Glutamatergic neuron (in vitro differentiated cells): ENCODE data around the gene LRRC7. TPM values are rescaled to one million over a fixed set of nuclear protein-coding genes. Genes with fewer than 3 reads are reported as not detected.

ENCODE experiments used
- DNase-seq: peaks from one replicate; pipeline ENCODE4 v3.0.0; 2022
- H3K27ac Mint-ChIP-seq: one replicate; pipeline ENCODE4 v1.8.0; 2020; ENCODE audit warnings: mild to moderate bottlenecking, mixed read lengths, inconsistent platforms; ENCODE audit not compliant: unreplicated experiment
- H3K27me3 Mint-ChIP-seq: one replicate; pipeline ENCODE4 v1.8.0; 2020; ENCODE audit warnings: mild to moderate bottlenecking, moderate library complexity, mixed read lengths, inconsistent platforms; ENCODE audit not compliant: unreplicated experiment
- H3K36me3 Mint-ChIP-seq: one replicate; pipeline ENCODE4 v1.8.0; 2020; ENCODE audit warnings: mild to moderate bottlenecking, mixed read lengths, inconsistent platforms; ENCODE audit not compliant: unreplicated experiment
- H3K4me1 Mint-ChIP-seq: one replicate; pipeline ENCODE4 v1.8.0; 2020; ENCODE audit warnings: mild to moderate bottlenecking, low read depth, mixed read lengths, inconsistent platforms; ENCODE audit not compliant: unreplicated experiment
- H3K4me3 Mint-ChIP-seq: one replicate; pipeline ENCODE4 v1.8.0; 2020; ENCODE audit warnings: mild to moderate bottlenecking, mixed read lengths, inconsistent platforms; ENCODE audit not compliant: unreplicated experiment
- H3K9me3 Mint-ChIP-seq: one replicate; pipeline ENCODE4 v1.8.0; 2020; ENCODE audit warnings: mild to moderate bottlenecking, moderate library complexity, mixed read lengths, inconsistent platforms; ENCODE audit not compliant: unreplicated experiment
- CTCF ChIP-seq: fragments of 200-600 bp; sonication (generic); IDR thresholded peaks from one replicate; pipeline ENCODE4 v1.5.0; 2021; ENCODE audit not compliant: partially characterized antibody, unreplicated experiment
- total RNA-seq: library from RNA; stranded (reverse); fragmentation: NEBNext Ultra II Directional; extraction: Animal tissue kit (Norgen Biotek cat#: 25700); gene quantifications from one replicate; pipeline ENCODE4 v1.2.1, GENCODE V29; 2021; ENCODE audit not compliant: unreplicated experiment

Gene LRRC7
- total RNA-seq, 1 donor from 2014 or later, result 19.1 TPM

DNA sequence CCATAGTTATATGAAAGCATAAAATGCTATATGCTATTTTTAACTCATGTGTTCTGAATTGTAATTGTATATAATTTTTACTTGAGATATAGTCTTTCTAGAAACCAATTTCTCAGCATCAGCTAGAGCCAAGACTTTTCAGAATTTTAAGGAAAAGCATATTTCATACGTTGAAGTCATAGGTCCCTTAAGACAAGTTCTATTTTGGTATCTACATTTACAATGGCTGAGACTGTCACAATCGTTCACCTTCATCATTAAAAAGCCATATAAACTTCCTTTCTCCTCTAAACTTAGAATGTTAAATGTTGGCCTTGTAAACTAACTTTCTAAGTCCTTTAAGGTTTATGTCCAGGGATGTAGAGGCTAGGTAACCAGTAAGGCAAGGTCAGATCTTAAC, 533.5 kb downstream of the LRRC7 start:
- Mint-ChIP-seq H3K27ac (no peak overlapping the region), H3K36me3 (no peaks in the 10 kb centered on the region), H3K4me3 (no peak overlapping the region), H3K4me1 (no peaks in the 10 kb centered on the region), H3K27me3 (no peaks in the 10 kb centered on the region), H3K9me3 (no peaks in the 10 kb centered on the region)
- TF ChIP-seq CTCF, result no peak
- DNase-seq, result no peak

DNA sequence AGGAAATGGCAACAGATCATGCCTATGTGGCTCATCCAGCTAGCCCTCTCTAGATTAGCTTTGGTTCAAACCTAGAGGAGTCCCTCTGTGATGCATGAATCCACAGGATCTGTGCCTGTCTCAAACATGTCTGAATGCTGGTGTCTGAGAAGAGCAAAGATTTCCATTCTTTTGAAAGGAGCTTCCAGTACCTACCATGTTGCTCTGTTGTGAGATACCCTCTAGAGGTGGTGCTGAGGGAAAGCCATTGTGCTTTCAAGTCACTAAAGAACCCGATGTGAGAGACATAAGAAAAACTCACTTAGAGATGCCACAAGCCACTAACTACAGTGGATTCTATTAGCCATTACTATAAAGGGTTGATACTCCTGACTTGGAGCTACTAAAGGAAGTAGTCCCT, 534.1 kb downstream of the LRRC7 start:
- Mint-ChIP-seq H3K27ac (no peak overlapping the region), H3K4me3 (no peak overlapping the region)
- DNase-seq, result no peak

DNA sequence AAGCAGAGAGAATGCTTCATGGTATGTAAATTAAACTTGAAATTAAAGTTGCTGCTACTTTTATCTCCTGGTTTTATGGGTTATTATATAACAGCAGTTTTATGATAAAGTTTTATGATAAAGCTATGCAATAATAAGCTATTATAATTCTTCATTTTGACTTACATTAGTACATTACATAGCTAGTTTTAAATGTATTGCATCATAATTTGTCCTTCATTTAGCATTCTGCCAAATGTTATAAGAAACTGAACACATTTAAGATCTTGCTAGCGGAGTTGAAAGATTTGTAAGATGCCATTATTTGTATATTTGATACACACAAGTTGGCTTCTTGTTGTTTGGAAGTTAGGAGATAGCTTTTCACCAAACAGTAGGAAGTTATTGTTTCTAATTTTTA, 536.0 kb downstream of the LRRC7 start:
- H3K27ac Mint-ChIP-seq, result no peak overlapping the region
- no peak for TF ChIP-seq CTCF
- H3K4me3 Mint-ChIP-seq, result no peak overlapping the region
- no peaks in the 10 kb centered on the region for H3K9me3 Mint-ChIP-seq
- no peaks in the 10 kb centered on the region for H3K4me1 Mint-ChIP-seq
- H3K27me3 Mint-ChIP-seq, result no peaks in the 10 kb centered on the region
- no peak for DNase-seq
- no peaks in the 10 kb centered on the region for H3K36me3 Mint-ChIP-seq

More for the DNA sequence above, 534.1 kb downstream of the LRRC7 start:
- Mint-ChIP-seq H3K36me3 (no peaks in the 10 kb centered on the region), H3K4me1 (no peaks in the 10 kb centered on the region), H3K9me3 (no peaks in the 10 kb centered on the region), H3K27me3 (no peaks in the 10 kb centered on the region)
- TF ChIP-seq CTCF, result no peak

- TF ChIP-seq CTCF, result no peak
- Mint-ChIP-seq H3K4me3 (no peak overlapping the region), H3K27me3 (no peaks in the 10 kb centered on the region), H3K4me1 (no peaks in the 10 kb centered on the region), H3K27ac (no peak overlapping the region), H3K9me3 (no peaks in the 10 kb centered on the region), H3K36me3 (no peaks in the 10 kb centered on the region)
- DNase-seq, result no peak
These were observed 541.5 kb downstream of the LRRC7 start for GRCh38 chr1:70109241-70109640.

DNA sequence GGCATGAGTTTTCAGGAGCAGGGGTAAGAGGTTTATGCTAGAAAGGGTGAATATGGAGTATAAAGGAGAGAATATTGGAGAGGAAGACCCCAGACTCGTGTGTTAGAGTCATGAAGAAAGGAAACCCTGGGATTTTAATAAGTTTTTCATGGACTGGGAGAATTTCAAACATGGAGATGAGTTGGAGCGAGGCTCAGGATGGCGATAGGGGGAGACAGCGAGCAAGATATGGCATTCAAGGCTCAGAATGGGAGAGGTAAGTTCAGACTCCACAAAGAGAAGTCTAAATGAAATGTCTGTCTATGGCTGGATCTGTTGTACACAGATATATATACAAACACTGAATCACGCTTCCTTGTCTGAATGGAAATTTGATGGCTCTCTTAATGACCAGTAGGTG, 545.1 kb downstream of the LRRC7 start:
- H3K4me3 Mint-ChIP-seq, result no peak overlapping the region
- no peak overlapping the region for H3K27ac Mint-ChIP-seq
- no peak for DNase-seq
- H3K36me3 Mint-ChIP-seq, result no peaks in the 10 kb centered on the region
- H3K9me3 Mint-ChIP-seq, result no peaks in the 10 kb centered on the region
- H3K4me1 Mint-ChIP-seq, result no peaks in the 10 kb centered on the region
- H3K27me3 Mint-ChIP-seq, result no peaks in the 10 kb centered on the region
- TF ChIP-seq CTCF, result no peak
